SU-DHL-6 (cell line): ENCODE measurements around the gene NR1D1.
"Not testable (repeated sequence)": the region's sequence is repeated elsewhere in the genome, so short reads cannot be mapped to it uniquely, and the experiment has no call there.

Experiments used
- H2AFZ ChIP-seq: fragments of 200-600 bp; sonication (generic); 2 replicates; pipeline ENCODE4 v1.6.1; 2014; ENCODE audit warnings: low read depth, mild to moderate bottlenecking, moderate library complexity, mixed read lengths, antibody characterized with exemption, low read length; ENCODE audit not compliant: severe bottlenecking
- H3F3A ChIP-seq: fragments of 200-600 bp; shearing (Covaris generic); 2 replicates; pipeline ENCODE4 v1.6.0; 2016; ENCODE audit warnings: antibody characterized with exemption, mild to moderate bottlenecking; ENCODE audit not compliant: insufficient read depth
- H3K27ac ChIP-seq: fragments of 200-600 bp; sonication (generic); 2 replicates; pipeline ENCODE4 v1.5.1; 2016; ENCODE audit warnings: low read depth, mild to moderate bottlenecking, low read length, moderate library complexity, mixed read lengths
- H3K27me3 ChIP-seq: fragments of 200-600 bp; sonication (generic), shearing (Covaris generic); 2 replicates; pipeline ENCODE4 v1.6.0; 2014; ENCODE audit warnings: mild to moderate bottlenecking, low read length
- H3K36me3 ChIP-seq: fragments of 200-600 bp; sonication (generic); 2 replicates; pipeline ENCODE4 v1.6.1; 2014; ENCODE audit warnings: mild to moderate bottlenecking, low read length, mixed read lengths
- H3K4me2 ChIP-seq: fragments of 300-600, 200-600 bp; shearing (Covaris generic), sonication (generic); 2 replicates; pipeline ENCODE4 v1.6.0; 2014; ENCODE audit warnings: low read length, low read depth, mild to moderate bottlenecking; ENCODE audit not compliant: poor library complexity, severe bottlenecking
- H3K4me3 ChIP-seq: fragments of 200-600 bp; sonication (generic); 2 replicates; pipeline ENCODE4 v1.5.1; 2014; ENCODE audit warnings: antibody characterized with exemption, low read length, mild to moderate bottlenecking, mixed read lengths; ENCODE audit not compliant: insufficient read depth, poor library complexity, severe bottlenecking
- H3K79me2 ChIP-seq: fragments of 200-600 bp; sonication (generic); 2 replicates; pipeline ENCODE4 v1.6.1; 2014; ENCODE audit warnings: mild to moderate bottlenecking, low read length, moderate library complexity; ENCODE audit not compliant: insufficient read depth
- H3K9ac ChIP-seq: fragments of 200-600 bp; sonication (generic); 2 replicates; pipeline ENCODE4 v1.7.0; 2014; ENCODE audit warnings: mild to moderate bottlenecking, low read length
- H3K9me2 ChIP-seq: fragments of 200-600 bp; sonication (generic); replicated peaks from 2 replicates; pipeline ENCODE4 v1.6.1; 2014; ENCODE audit warnings: low read length; ENCODE audit not compliant: insufficient read depth
- H3K9me3 ChIP-seq: fragments of 200-600 bp; sonication (generic); 2 replicates; pipeline ENCODE4 v1.6.1; 2014; ENCODE audit warnings: low read length, mixed read lengths; ENCODE audit not compliant: insufficient read depth
- H4K20me1 ChIP-seq: fragments of 200-600 bp; sonication (generic); 2 replicates; pipeline ENCODE4 v1.6.1; 2014; ENCODE audit warnings: low read depth, mild to moderate bottlenecking, antibody characterized with exemption, low read length, moderate library complexity, mixed read lengths
- EZH2phosphoT487 ChIP-seq: fragments of 200-600 bp; sonication (generic), shearing (Covaris generic); conservative IDR thresholded peaks from 2 replicates; pipeline ENCODE4 v1.6.1; 2018; ENCODE audit warnings: mild to moderate bottlenecking, antibody characterized with exemption, low read length, moderate library complexity, mixed read lengths
- TF ChIP-seq, protein P1 (sequence below): fragments of 200-600 bp; sonication (generic); IDR thresholded peaks from one replicate; pipeline ENCODE4 v1.5.1; 2017; ENCODE audit warnings: antibody characterized with exemption, mild to moderate bottlenecking, low read length, moderate library complexity; ENCODE audit not compliant: insufficient read depth, poor library complexity, severe bottlenecking

Gene NR1D1

DNA sequence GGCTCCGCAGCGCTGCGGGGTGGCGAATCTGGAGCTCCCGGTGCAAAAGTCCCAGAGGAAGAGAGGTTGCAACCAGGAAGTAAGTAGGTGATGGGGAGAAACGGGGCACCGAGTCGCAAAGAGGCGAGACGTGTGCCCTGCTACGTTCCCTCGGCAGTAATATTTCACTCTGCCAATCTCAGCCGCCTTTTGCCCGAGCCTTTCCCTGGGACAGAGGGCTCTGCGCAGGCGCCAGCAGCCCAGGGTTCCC lies at the start of gene NR1D1:
TSS of gene NR1D1 (minus strand) at position 171 of the 250 bp plus-strand sequence. CDS start 495 bp downstream, outside the sequence.
- Histone ChIP-seq H3K9ac (peak within 1 kb of the TSS; percentile 63), H3K36me3 (no peaks in the 10 kb centered on the region), H3K79me2 (no peaks in the 10 kb centered on the region), H4K20me1 (no peaks in the 10 kb centered on the region), H3K9me2 (no peaks in the 10 kb centered on the region), H2AFZ (peak within 1 kb of the TSS; percentile 46), H3K27ac (no peak within 1 kb of the TSS), H3K9me3 (no peaks in the 10 kb centered on the region), H3K4me2 (peak within 1 kb of the TSS; percentile 81), H3F3A (no peaks in the 10 kb centered on the region), H3K4me3 (peak within 1 kb of the TSS; percentile 64), H3K27me3 (no peaks in the 10 kb centered on the region)
- TF ChIP-seq, protein P1, sequence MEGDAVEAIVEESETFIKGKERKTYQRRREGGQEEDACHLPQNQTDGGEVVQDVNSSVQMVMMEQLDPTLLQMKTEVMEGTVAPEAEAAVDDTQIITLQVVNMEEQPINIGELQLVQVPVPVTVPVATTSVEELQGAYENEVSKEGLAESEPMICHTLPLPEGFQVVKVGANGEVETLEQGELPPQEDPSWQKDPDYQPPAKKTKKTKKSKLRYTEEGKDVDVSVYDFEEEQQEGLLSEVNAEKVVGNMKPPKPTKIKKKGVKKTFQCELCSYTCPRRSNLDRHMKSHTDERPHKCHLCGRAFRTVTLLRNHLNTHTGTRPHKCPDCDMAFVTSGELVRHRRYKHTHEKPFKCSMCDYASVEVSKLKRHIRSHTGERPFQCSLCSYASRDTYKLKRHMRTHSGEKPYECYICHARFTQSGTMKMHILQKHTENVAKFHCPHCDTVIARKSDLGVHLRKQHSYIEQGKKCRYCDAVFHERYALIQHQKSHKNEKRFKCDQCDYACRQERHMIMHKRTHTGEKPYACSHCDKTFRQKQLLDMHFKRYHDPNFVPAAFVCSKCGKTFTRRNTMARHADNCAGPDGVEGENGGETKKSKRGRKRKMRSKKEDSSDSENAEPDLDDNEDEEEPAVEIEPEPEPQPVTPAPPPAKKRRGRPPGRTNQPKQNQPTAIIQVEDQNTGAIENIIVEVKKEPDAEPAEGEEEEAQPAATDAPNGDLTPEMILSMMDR: no peak
- no peak for TF ChIP-seq EZH2phosphoT487

DNA sequence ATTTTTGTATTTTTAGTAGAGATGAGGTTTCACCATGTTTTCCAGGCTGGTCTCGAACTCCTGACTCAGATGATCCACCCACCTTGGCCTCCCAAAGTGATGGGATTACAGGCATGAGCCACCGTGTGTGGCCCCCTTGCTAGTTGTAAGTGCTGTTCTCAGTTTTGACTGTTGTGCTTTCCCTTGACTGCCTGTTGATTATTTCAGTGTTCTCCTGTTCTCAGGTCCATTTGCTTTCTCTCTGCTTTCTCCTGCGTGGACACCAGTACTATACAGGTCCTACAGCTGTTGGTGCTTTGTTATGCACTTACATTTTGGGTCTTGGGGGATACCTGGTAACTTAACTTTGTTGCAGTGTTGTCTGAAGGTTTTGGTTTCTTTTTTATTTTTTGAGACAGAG lies 48.1 kb upstream of the NR1D1 start:
- peaks cover 10% of the 10 kb centered on the region; the same call in 1 of the 2 replicates for H3K36me3 ChIP-seq

GRCh38 chr17:40145476-40145875 lies 45.1 kb upstream of the NR1D1 start:
- H4K20me1 ChIP-seq: no peaks in the 10 kb centered on the region
- peaks cover 9% of the 10 kb centered on the region; the same call in 1 of the 2 replicates for H3K36me3 ChIP-seq

More for the DNA sequence above, 48.1 kb upstream of the NR1D1 start:
- Histone ChIP-seq H3K4me3 (no peak overlapping the region), H4K20me1 (no peaks in the 10 kb centered on the region), H3K79me2 (peaks cover 48% of the 10 kb centered on the region), H2AFZ (no peak overlapping the region), H3K9ac (no peak overlapping the region), H3K27ac (no peak overlapping the region), H3F3A (no peaks in the 10 kb centered on the region; the same call in 1 of the 2 replicates), H3K9me2 (no peaks in the 10 kb centered on the region), H3K9me3 (no peaks in the 10 kb centered on the region), H3K27me3 (no peaks in the 10 kb centered on the region), H3K4me2 (no peak overlapping the region)
- no peak for TF ChIP-seq EZH2phosphoT487
- TF ChIP-seq, protein P1: no peak

GRCh38 chr17:40143166-40143565 lies 42.8 kb upstream of the NR1D1 start:
- not testable (repeated sequence) for H3K27me3 ChIP-seq, H3K36me3 ChIP-seq, H3K4me2 ChIP-seq, H3K4me3 ChIP-seq, H3K9ac ChIP-seq, H3K27ac ChIP-seq, H3F3A ChIP-seq, H4K20me1 ChIP-seq, H3K9me3 ChIP-seq, H2AFZ ChIP-seq, H3K9me2 ChIP-seq
- peaks cover 49% of the 10 kb centered on the region for H3K79me2 ChIP-seq

More at GRCh38 chr17:40145476-40145875, 45.1 kb upstream of the NR1D1 start:
- H3K4me3 ChIP-seq: no peak overlapping the region
- H3K79me2 ChIP-seq: peaks cover 54% of the 10 kb centered on the region
- no peaks in the 10 kb centered on the region for H3K9me2 ChIP-seq
- H3K27ac ChIP-seq: no peak overlapping the region
- TF ChIP-seq EZH2phosphoT487: no peak
- TF ChIP-seq, protein P1: no peak
- no peak overlapping the region for H2AFZ ChIP-seq
- H3K9me3 ChIP-seq: no peaks in the 10 kb centered on the region
- H3K9ac ChIP-seq: no peak overlapping the region
- H3K27me3 ChIP-seq: no peaks in the 10 kb centered on the region
- H3F3A ChIP-seq: no peaks in the 10 kb centered on the region; the same call in 1 of the 2 replicates
- no peak overlapping the region for H3K4me2 ChIP-seq
